T-helper 2 cell treated with Interferon-gamma antibody and Interleukin-4, amounts not matched to agents 5 μg/mL and 100 μg/mL, for 36 hours (primary cell): ENCODE results near the gene RAB20.
"Not testable (repeated sequence)": the region's sequence is repeated elsewhere in the genome, so short reads cannot be mapped to it uniquely, and the experiment has no call there.

Experiments used
- DNase-seq: peaks from one replicate; pipeline ENCODE4 v3.0.0; 2021; ENCODE audit warnings: low spot score
- H3K27ac Mint-ChIP-seq: one replicate; pipeline ENCODE4 v1.8.0; 2021; ENCODE audit warnings: mild to moderate bottlenecking, mixed read lengths
- H3K27me3 Mint-ChIP-seq: one replicate; pipeline ENCODE4 v1.8.0; 2021; ENCODE audit warnings: low read depth, mixed read lengths
- H3K36me3 Mint-ChIP-seq: one replicate; pipeline ENCODE4 v1.8.0; 2021; ENCODE audit warnings: low read depth, mixed read lengths
- H3K4me1 Mint-ChIP-seq: one replicate; pipeline ENCODE4 v1.8.0; 2021; ENCODE audit warnings: low read depth, mixed read lengths
- H3K4me3 Mint-ChIP-seq: one replicate; pipeline ENCODE4 v1.8.0; 2022; ENCODE audit warnings: mild to moderate bottlenecking, moderate library complexity, mixed read lengths
- H3K9me3 Mint-ChIP-seq: one replicate; pipeline ENCODE4 v1.8.0; 2021; ENCODE audit warnings: mixed read lengths

RAB20 gene

DNA sequence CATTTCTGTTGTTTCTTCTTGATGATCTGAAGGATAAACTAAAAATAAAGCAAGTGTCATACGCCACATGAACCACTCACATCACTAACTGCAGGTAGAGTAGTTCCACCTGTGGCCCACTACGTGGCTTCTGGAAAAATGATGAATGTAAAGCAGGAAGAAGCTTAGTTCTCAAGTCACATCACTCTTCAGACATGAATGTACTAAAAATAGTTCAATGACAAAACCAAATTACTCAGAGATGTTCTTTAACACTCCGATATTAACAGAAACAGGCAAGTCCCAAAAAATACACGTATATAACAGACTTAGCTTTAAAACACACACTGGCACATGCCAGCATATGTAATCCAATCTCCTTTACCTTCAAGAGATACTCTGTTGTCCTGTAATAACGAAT is 21.6 kb downstream of the RAB20 start:
- H3K4me3 Mint-ChIP-seq = no peak overlapping the region
- no peaks in the 10 kb centered on the region for H3K27me3 Mint-ChIP-seq
- H3K36me3 Mint-ChIP-seq = no peaks in the 10 kb centered on the region
- DNase-seq = no peak
- peaks cover 2% of the 10 kb centered on the region for H3K9me3 Mint-ChIP-seq
- peaks cover 2% of the 10 kb centered on the region for H3K4me1 Mint-ChIP-seq
- H3K27ac Mint-ChIP-seq = no peak overlapping the region

- Mint-ChIP-seq H3K27ac (no peak overlapping the region), H3K9me3 (no peaks in the 10 kb centered on the region), H3K27me3 (no peaks in the 10 kb centered on the region), H3K4me1 (peaks cover 2% of the 10 kb centered on the region), H3K4me3 (no peak overlapping the region), H3K36me3 (no peaks in the 10 kb centered on the region)
- no peak for DNase-seq
Observed at GRCh38 chr13:110538632-110539031, 22.9 kb downstream of the RAB20 start.

DNA sequence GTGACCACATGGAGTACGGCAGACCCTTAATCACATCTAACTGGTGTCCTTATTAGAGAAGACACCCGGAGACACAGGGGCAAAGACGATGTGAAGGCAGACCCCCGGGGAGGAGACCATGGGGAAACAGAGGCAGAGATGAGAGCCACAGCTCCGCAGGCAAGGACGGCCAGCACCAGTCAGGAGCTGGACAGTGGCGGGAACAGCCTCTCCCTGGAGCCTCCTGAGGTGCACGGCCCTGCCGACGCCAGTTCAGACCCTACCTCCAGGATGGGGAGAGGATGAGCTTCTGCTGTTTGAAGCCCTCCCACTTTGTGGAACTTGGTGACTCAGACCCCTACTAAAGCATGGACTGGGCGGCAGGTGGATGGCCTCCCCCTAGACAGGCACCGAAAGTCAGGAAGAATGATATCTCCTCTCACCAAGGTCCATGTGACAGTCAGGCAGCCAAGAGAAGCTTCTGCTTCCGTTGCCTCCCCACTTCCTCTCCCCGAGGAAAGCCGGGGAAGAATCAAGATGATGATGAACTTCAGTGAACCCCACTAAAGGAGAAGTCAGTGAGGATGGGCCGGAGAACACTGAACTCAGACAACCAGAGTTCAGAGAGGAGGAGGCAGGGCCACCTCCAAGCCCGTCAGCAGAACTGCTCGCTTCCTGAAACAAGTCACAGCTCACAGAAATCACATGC is 25.4 kb downstream of the RAB20 start:
- no peaks in the 10 kb centered on the region for H3K9me3 Mint-ChIP-seq
- H3K4me1 Mint-ChIP-seq = peaks cover 2% of the 10 kb centered on the region
- no peak overlapping the region for H3K27ac Mint-ChIP-seq
- no peak for DNase-seq
- H3K27me3 Mint-ChIP-seq = no peaks in the 10 kb centered on the region
- H3K36me3 Mint-ChIP-seq = no peaks in the 10 kb centered on the region
- no peak overlapping the region for H3K4me3 Mint-ChIP-seq

- no peak for DNase-seq
- H3K27me3 Mint-ChIP-seq = no peaks in the 10 kb centered on the region
- no peaks in the 10 kb centered on the region for H3K36me3 Mint-ChIP-seq
- no peak overlapping the region for H3K4me3 Mint-ChIP-seq
- H3K4me1 Mint-ChIP-seq = peaks cover 2% of the 10 kb centered on the region
- H3K27ac Mint-ChIP-seq = no peak overlapping the region
- H3K9me3 Mint-ChIP-seq = no peaks in the 10 kb centered on the region
Observed at GRCh38 chr13:110535526-110535925, 26.0 kb downstream of the RAB20 start.

DNA sequence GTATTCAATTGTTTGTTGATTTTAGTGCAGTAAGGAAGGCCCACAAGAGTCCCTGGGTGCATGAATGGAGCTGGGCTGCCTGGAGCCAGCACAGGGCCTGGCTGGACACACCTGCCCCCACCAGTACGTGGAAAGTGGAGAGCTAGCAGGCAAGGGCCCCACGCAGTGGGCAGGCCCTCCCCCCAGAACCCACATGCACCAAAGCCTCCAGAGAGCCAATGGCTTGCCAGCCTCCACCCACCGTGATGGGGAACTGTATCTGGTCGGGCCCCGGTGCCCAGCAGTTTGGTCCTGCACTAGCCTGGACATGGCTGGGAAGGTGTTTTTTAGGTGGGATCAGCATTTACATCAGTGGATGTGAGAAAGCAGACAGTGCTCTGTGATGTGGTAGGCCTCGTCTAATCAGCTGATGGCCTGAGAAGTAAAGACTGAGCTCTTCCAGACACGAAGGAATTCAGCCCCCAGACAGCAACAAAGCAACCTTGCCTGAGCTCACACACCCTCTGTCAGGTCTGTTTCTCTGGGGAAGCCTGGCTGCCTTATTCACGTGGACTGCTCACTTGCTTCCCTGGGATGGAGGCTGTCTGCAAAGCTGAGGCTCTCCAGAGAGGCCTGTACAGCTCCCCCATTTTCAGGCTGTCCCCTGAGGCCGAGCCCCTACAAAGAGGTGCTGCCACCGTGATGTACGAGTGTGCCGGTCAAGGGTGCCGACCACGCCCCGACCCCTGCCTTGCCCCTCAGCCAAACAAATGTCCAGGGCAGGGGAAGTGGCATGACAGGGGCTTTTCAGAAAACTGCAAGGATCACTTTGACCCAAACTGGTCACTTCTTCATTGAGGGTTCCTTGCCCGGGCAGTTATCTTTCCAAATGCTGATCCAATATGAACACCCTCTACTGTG is 27.5 kb downstream of the RAB20 start:
- Mint-ChIP-seq H3K27ac (no peak overlapping the region), H3K27me3 (no peaks in the 10 kb centered on the region), H3K4me3 (no peak overlapping the region), H3K9me3 (no peaks in the 10 kb centered on the region), H3K4me1 (peaks cover 2% of the 10 kb centered on the region), H3K36me3 (no peaks in the 10 kb centered on the region)
- no peak for DNase-seq

DNA sequence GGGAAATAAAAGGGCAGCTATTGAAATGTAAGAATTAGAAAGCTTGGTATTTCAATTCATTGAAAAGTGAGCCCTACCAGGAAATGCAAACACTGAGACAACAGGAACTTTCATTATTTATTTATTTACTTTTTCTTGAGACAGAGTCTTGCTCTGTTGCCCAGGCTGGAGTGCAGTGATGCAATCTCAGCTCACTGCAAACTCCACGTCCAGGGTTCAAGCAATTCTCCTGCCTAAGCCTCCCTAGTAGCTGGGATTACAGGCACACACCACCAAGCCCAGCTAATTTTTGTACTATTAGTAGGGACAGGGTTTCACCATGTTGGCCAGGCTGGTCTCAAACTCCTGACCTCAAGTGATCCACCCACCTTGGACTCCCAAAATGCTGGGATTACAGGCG is 29.3 kb downstream of the RAB20 start:
- H3K9me3 Mint-ChIP-seq, H3K27me3 Mint-ChIP-seq, H3K4me3 Mint-ChIP-seq, H3K36me3 Mint-ChIP-seq, H3K4me1 Mint-ChIP-seq, DNase-seq, H3K27ac Mint-ChIP-seq: not testable (repeated sequence)

DNA sequence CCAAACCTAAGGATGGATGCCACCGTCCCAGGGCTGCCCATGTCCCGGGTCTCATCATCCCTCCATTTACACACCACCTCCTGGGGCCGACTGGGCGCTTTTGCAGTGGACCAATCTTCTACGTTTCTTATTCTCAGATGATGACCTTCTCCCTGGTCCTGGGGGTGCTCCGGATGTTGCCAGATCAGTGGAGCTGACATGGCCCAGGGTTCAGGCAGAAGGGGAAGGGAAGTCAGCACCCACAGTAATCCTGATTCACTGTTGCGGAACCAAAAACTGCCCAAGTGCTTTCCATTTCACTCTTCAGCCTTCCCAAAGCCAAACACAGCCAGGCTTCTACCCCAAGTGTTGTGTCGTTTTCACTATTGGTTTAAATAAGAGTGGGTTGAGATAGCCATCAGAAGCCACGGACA is 29.8 kb downstream of the RAB20 start:
- Mint-ChIP-seq H3K4me1 (peaks cover 2% of the 10 kb centered on the region), H3K27me3 (no peaks in the 10 kb centered on the region), H3K9me3 (no peaks in the 10 kb centered on the region), H3K4me3 (no peak overlapping the region), H3K27ac (no peak overlapping the region), H3K36me3 (no peaks in the 10 kb centered on the region)
- no peak for DNase-seq

DNA sequence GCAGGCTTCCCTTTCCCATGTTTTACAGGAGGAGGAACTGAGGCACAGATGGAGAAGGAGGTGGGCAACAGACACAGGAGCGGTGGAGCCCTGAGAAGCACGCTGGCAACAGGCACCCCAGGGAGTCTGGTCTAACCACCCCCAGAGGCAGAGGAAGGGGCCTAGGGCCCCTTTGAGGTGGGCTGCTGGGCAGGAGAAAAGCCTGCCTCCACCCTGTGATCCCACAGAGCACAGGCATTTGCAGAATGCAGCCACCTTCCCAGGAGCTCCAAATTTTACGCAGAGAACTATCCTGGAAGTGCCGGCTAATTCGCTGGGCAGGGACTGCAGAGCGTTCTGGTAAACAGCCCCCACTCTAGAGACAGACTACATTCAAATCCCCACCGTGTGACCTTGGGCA is 30.4 kb downstream of the RAB20 start:
- Mint-ChIP-seq H3K4me1 (peaks cover 2% of the 10 kb centered on the region), H3K36me3 (no peaks in the 10 kb centered on the region), H3K4me3 (no peak overlapping the region), H3K27ac (no peak overlapping the region), H3K27me3 (no peaks in the 10 kb centered on the region), H3K9me3 (no peaks in the 10 kb centered on the region)
- no peak for DNase-seq

GRCh38 chr13:110529522-110530311 is 31.8 kb downstream of the RAB20 start:
- H3K4me3 Mint-ChIP-seq = no peak overlapping the region
- H3K27ac Mint-ChIP-seq = no peak overlapping the region
- no peak for DNase-seq
- no peaks in the 10 kb centered on the region for H3K27me3 Mint-ChIP-seq
- H3K9me3 Mint-ChIP-seq = no peaks in the 10 kb centered on the region
- H3K36me3 Mint-ChIP-seq = no peaks in the 10 kb centered on the region
- H3K4me1 Mint-ChIP-seq = peaks cover 3% of the 10 kb centered on the region

DNA sequence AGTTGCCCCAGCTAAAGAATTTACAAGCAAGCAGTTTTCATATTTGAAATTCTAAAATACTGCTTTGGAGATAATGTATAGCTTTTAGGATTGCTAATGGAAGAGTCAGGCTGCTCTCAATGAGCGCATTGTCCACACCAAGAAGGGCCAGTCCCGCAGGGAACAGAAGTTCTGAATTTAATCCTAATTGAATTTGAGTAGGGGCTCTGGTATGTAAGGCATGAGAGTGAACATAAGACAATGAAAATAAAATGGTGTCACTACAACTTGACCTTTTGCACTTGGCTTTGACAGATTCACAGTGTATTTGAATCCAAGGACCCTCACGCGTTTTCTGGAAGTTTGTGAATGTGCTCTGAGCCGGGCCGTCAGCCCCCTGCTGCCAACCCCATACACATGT is 32.6 kb downstream of the RAB20 start:
- no peak for DNase-seq
- Mint-ChIP-seq H3K27ac (no peak overlapping the region), H3K9me3 (no peaks in the 10 kb centered on the region), H3K4me3 (no peak overlapping the region), H3K36me3 (no peaks in the 10 kb centered on the region), H3K27me3 (no peaks in the 10 kb centered on the region), H3K4me1 (peaks cover 9% of the 10 kb centered on the region)

- no peak for DNase-seq
- Mint-ChIP-seq H3K4me1 (peaks cover 9% of the 10 kb centered on the region), H3K9me3 (no peaks in the 10 kb centered on the region), H3K36me3 (no peaks in the 10 kb centered on the region), H3K4me3 (no peak overlapping the region), H3K27ac (no peak overlapping the region), H3K27me3 (no peaks in the 10 kb centered on the region)
Observed at GRCh38 chr13:110528371-110528770, 33.2 kb downstream of the RAB20 start.

DNA sequence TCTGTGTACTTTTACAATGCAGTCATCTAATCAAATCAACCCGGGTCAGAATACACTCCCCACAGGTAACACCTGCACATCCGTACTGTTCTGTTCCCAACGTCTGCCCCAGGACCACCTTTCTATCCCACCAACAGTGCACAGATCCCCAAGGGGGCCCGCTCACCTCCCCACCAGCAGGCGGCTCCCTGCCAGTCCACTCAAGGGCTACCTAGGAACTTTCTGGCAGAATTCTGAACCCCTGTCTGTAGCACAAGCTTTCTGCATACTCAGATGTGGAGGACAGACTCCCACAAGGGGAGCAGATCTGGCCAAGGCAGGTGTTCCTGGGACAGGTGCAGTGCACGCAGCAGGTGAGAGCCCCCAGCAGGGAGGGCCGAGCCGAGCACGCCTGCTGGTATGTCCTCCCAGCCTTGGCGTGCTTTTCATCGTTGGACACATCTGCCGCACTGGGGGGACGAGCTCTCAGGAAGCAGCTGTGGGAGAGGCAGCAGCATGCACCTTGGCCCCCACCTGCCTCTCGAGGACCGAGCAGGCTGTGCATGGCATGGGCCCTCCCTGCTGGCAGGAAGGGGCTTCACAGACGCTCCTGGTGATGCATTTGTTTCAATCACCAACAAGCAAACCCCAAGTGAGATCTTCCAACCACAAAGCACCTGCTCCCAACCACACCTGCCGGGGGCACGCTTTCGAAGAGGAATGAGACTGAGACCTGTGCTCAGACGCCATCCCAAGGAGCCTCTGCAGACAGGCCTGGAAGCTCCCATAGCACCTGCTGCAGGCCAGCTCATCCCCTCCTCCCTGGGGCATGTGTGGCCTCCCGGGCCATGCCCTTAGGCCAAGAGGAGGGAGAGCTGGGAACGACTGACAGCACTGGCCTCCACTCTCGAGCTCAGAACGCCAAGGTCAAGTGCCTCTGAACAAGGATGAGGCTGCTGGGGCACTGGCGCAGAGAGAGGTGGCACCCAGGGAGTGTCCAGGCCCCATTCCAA is 35.9 kb downstream of the RAB20 start:
- Mint-ChIP-seq H3K27me3 (no peaks in the 10 kb centered on the region), H3K4me1 (peaks cover 9% of the 10 kb centered on the region), H3K9me3 (no peaks in the 10 kb centered on the region), H3K36me3 (no peaks in the 10 kb centered on the region), H3K27ac (no peak overlapping the region), H3K4me3 (no peak overlapping the region)
- DNase-seq = no peak

GRCh38 chr13:110524541-110525257 is 36.8 kb downstream of the RAB20 start:
- no peak overlapping the region for H3K27ac Mint-ChIP-seq
- peaks cover 9% of the 10 kb centered on the region for H3K4me1 Mint-ChIP-seq

More at GRCh38 chr13:110524541-110525257, 36.8 kb downstream of the RAB20 start:
- H3K36me3 Mint-ChIP-seq = no peaks in the 10 kb centered on the region
- no peak for DNase-seq
- H3K9me3 Mint-ChIP-seq = no peaks in the 10 kb centered on the region
- no peak overlapping the region for H3K4me3 Mint-ChIP-seq
- H3K27me3 Mint-ChIP-seq = no peaks in the 10 kb centered on the region
